HEK293 (cell line): ENCODE measurements around the gene WNT1.

ENCODE experiments used
- GFI1B ChIP-seq: fragments of 450-650 bp; formaldehyde crosslinking; IDR thresholded peaks from 2 replicates; pipeline ENCODE4 v1.5.1; 2016; ENCODE audit warnings: missing biosample characterization, missing genetic modification characterization
- HOXD13 ChIP-seq: sonication (generic); formaldehyde crosslinking; IDR thresholded peaks from 2 replicates; pipeline ENCODE4 v1.8.0; 2022; ENCODE audit warnings: missing genetic modification reagents, borderline replicate concordance
- KLF9 ChIP-seq: fragments of 450-650 bp; formaldehyde crosslinking; IDR thresholded peaks from 2 replicates; pipeline ENCODE4 v1.5.1; 2016; ENCODE audit warnings: missing biosample characterization, missing genetic modification characterization, low read depth
- MEIS1 ChIP-seq: sonication (generic); formaldehyde crosslinking; IDR thresholded peaks from 2 replicates; pipeline ENCODE4 v1.8.1; 2022; ENCODE audit warnings: missing genetic modification reagents, mild to moderate bottlenecking, borderline replicate concordance
- SCRT2 ChIP-seq: fragments of 450-650 bp; formaldehyde crosslinking; IDR thresholded peaks from 2 replicates; pipeline ENCODE4 v1.5.1; 2016; ENCODE audit warnings: missing biosample characterization, missing genetic modification characterization
- WT1 ChIP-seq: fragments of 450-650 bp; formaldehyde crosslinking; IDR thresholded peaks from 2 replicates; pipeline ENCODE4 v1.5.1; 2016; ENCODE audit warnings: missing biosample characterization, missing genetic modification characterization
- ZNF16 ChIP-seq: fragments of 450-650 bp; formaldehyde crosslinking; IDR thresholded peaks from 2 replicates; pipeline ENCODE4 v1.5.1; 2016; ENCODE audit warnings: low read depth, missing biosample characterization, missing genetic modification characterization
- ZNF221 ChIP-seq: fragments of 450-650 bp; formaldehyde crosslinking; IDR thresholded peaks from 2 replicates; pipeline ENCODE4 v1.5.1; 2017; ENCODE audit warnings: missing biosample characterization, missing genetic modification characterization, borderline replicate concordance
- ZNF510 ChIP-seq: fragments of 450-650 bp; formaldehyde crosslinking; IDR thresholded peaks from 2 replicates; pipeline ENCODE4 v1.5.1; 2018; ENCODE audit warnings: mild to moderate bottlenecking, missing genetic modification characterization, missing biosample characterization; ENCODE audit not compliant: insufficient replicate concordance
- ZNF514 ChIP-seq: fragments of 450-650 bp; formaldehyde crosslinking; IDR thresholded peaks from 2 replicates; pipeline ENCODE4 v1.5.1; 2016; ENCODE audit warnings: missing biosample characterization, missing genetic modification characterization
- ZNF660 ChIP-seq: fragments of 450-650 bp; IDR thresholded peaks from 2 replicates; pipeline ENCODE4 v1.5.1; 2018; ENCODE audit warnings: missing biosample characterization, mild to moderate bottlenecking, missing genetic modification characterization
- ZNF664 ChIP-seq: fragments of 450-650 bp; formaldehyde crosslinking; IDR thresholded peaks from 2 replicates; pipeline ENCODE4 v1.5.1; 2016; ENCODE audit warnings: missing biosample characterization, missing genetic modification characterization
- ZNF707 ChIP-seq: fragments of 450-650 bp; formaldehyde crosslinking; IDR thresholded peaks from 2 replicates; pipeline ENCODE4 v1.5.1; 2016; ENCODE audit warnings: missing biosample characterization, missing genetic modification characterization
- ZNF776 ChIP-seq: fragments of 450-650 bp; formaldehyde crosslinking; IDR thresholded peaks from 2 replicates; pipeline ENCODE4 v1.5.0; 2017; ENCODE audit warnings: missing biosample characterization, missing genetic modification characterization, borderline replicate concordance
- ZNF830 ChIP-seq: fragments of 450-650 bp; IDR thresholded peaks from 2 replicates; pipeline ENCODE4 v1.5.0; 2018; ENCODE audit warnings: missing biosample characterization, missing genetic modification characterization, low read depth, mild to moderate bottlenecking, moderate library complexity
- TF ChIP-seq, protein P1 (sequence below): fragments of 450-650 bp; formaldehyde crosslinking; IDR thresholded peaks from 2 replicates; pipeline ENCODE4 v1.5.1; 2016; ENCODE audit warnings: missing biosample characterization, missing genetic modification characterization
- TF ChIP-seq, protein P2 (sequence below): IDR thresholded peaks from 2 replicates; pipeline ENCODE4 v1.6.1; 2011; ENCODE audit warnings: mild to moderate bottlenecking, low read depth, low read length, borderline replicate concordance
- TF ChIP-seq, protein P3 (sequence below): fragments of 450-650 bp; IDR thresholded peaks from 2 replicates; pipeline ENCODE4 v1.5.1; 2018; ENCODE audit warnings: missing biosample characterization, mild to moderate bottlenecking, missing genetic modification characterization
- TF ChIP-seq, protein P4 (sequence below): fragments of 450-650 bp; formaldehyde crosslinking; IDR thresholded peaks from 2 replicates; pipeline ENCODE4 v1.5.1; 2016; ENCODE audit warnings: missing biosample characterization, missing genetic modification characterization, borderline replicate concordance
- TF ChIP-seq, protein P5 (sequence below): fragments of 450-650 bp; formaldehyde crosslinking; IDR thresholded peaks from 2 replicates; pipeline ENCODE4 v1.5.1; 2016; ENCODE audit warnings: missing biosample characterization, missing genetic modification characterization
- TF ChIP-seq, protein P6 (sequence below): fragments of 450-650 bp; formaldehyde crosslinking; IDR thresholded peaks from 2 replicates; pipeline ENCODE4 v1.5.1; 2016; ENCODE audit warnings: missing biosample characterization, missing genetic modification characterization
- TF ChIP-seq, protein P7 (sequence below): fragments of 450-650 bp; formaldehyde crosslinking; IDR thresholded peaks from 2 replicates; pipeline ENCODE4 v1.5.1; 2016; ENCODE audit warnings: missing biosample characterization, missing genetic modification characterization

Gene WNT1

DNA sequence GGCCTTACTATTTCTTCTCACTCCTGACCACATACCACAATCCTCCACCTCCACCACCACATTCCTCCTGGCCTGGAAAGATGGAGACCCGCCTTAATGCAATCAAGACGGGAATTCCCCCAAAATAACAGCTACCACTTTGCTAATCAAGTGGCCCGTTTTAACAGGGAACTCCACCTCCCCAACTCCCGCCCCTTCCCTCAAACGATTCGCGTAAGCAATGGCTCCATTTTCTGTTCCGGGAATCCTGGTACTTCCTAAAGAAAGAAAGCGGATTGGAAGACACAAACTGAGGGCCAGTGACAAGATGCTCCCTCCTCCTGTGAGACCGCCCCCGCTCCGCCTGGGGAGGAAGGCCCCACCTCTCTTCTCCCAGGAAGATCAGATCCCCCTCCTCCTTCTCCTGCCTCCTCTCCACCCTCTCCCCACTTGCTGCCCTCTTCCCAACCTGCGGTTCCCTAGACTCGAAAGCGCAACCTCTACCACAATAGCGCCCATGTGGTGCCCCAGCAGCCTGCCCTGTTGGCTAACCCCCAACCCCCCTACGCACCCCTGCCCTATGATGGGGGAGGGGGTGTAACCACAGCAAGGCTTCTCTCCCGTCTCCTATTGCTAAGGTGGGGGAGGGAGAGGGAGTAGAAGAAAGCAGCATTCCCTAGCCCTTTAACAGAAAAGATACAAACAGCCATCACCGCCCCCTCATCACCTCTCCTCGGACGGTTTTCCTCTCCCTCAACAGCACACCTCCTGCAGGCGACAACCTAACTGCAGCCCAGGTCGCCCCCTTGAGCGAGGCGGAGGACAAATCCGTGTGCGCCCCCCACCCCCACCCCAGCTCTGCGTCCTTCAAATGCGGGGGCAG lies 21.6 kb upstream of the WNT1 start (continued):
- TF ChIP-seq, protein P1, sequence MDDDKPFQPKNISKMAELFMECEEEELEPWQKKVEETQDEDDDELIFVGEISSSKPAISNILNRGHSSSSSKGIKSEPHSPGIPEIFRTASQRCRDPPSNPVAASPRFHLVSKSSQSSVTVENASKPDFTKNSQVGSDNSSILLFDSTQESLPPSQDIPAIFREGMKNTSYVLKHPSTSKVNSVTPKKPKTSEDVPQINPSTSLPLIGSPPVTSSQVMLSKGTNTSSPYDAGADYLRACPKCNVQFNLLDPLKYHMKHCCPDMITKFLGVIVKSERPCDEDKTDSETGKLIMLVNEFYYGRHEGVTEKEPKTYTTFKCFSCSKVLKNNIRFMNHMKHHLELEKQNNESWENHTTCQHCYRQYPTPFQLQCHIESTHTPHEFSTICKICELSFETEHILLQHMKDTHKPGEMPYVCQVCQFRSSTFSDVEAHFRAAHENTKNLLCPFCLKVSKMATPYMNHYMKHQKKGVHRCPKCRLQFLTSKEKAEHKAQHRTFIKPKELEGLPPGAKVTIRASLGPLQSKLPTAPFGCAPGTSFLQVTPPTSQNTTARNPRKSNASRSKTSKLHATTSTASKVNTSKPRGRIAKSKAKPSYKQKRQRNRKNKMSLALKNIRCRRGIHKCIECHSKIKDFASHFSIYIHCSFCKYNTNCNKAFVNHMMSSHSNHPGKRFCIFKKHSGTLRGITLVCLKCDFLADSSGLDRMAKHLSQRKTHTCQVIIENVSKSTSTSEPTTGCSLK (tag by site-specific recombination): no peak
- TF ChIP-seq MEIS1 (CRISPR knock-in tag) (no peak), HOXD13 (no peak), WT1 (tag by site-specific recombination) (peak; percentile 64; the same call in 1 of the 2 replicates), GFI1B (no peak; the same call in 1 of the 2 replicates), ZNF510 (no peak), ZNF514 (tag by site-specific recombination) (no peak), KLF9 (tag by site-specific recombination) (peak; percentile 81; the same call in 1 of the 2 replicates), ZNF660 (tag by site-specific recombination) (no peak), ZNF16 (tag by site-specific recombination) (no peak), ZNF707 (tag by site-specific recombination) (no peak), ZNF664 (tag by site-specific recombination) (no peak), ZNF830 (tag by site-specific recombination) (no peak), ZNF221 (tag by site-specific recombination) (no peak), SCRT2 (peak; percentile 71), ZNF776 (tag by site-specific recombination) (no peak)
- TF ChIP-seq, protein P2, sequence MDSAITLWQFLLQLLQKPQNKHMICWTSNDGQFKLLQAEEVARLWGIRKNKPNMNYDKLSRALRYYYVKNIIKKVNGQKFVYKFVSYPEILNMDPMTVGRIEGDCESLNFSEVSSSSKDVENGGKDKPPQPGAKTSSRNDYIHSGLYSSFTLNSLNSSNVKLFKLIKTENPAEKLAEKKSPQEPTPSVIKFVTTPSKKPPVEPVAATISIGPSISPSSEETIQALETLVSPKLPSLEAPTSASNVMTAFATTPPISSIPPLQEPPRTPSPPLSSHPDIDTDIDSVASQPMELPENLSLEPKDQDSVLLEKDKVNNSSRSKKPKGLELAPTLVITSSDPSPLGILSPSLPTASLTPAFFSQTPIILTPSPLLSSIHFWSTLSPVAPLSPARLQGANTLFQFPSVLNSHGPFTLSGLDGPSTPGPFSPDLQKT: no peak
- TF ChIP-seq, protein P3, sequence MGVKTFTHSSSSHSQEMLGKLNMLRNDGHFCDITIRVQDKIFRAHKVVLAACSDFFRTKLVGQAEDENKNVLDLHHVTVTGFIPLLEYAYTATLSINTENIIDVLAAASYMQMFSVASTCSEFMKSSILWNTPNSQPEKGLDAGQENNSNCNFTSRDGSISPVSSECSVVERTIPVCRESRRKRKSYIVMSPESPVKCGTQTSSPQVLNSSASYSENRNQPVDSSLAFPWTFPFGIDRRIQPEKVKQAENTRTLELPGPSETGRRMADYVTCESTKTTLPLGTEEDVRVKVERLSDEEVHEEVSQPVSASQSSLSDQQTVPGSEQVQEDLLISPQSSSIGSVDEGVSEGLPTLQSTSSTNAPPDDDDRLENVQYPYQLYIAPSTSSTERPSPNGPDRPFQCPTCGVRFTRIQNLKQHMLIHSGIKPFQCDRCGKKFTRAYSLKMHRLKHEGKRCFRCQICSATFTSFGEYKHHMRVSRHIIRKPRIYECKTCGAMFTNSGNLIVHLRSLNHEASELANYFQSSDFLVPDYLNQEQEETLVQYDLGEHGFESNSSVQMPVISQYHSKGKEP (tag by site-specific recombination): no peak
- TF ChIP-seq, protein P4, sequence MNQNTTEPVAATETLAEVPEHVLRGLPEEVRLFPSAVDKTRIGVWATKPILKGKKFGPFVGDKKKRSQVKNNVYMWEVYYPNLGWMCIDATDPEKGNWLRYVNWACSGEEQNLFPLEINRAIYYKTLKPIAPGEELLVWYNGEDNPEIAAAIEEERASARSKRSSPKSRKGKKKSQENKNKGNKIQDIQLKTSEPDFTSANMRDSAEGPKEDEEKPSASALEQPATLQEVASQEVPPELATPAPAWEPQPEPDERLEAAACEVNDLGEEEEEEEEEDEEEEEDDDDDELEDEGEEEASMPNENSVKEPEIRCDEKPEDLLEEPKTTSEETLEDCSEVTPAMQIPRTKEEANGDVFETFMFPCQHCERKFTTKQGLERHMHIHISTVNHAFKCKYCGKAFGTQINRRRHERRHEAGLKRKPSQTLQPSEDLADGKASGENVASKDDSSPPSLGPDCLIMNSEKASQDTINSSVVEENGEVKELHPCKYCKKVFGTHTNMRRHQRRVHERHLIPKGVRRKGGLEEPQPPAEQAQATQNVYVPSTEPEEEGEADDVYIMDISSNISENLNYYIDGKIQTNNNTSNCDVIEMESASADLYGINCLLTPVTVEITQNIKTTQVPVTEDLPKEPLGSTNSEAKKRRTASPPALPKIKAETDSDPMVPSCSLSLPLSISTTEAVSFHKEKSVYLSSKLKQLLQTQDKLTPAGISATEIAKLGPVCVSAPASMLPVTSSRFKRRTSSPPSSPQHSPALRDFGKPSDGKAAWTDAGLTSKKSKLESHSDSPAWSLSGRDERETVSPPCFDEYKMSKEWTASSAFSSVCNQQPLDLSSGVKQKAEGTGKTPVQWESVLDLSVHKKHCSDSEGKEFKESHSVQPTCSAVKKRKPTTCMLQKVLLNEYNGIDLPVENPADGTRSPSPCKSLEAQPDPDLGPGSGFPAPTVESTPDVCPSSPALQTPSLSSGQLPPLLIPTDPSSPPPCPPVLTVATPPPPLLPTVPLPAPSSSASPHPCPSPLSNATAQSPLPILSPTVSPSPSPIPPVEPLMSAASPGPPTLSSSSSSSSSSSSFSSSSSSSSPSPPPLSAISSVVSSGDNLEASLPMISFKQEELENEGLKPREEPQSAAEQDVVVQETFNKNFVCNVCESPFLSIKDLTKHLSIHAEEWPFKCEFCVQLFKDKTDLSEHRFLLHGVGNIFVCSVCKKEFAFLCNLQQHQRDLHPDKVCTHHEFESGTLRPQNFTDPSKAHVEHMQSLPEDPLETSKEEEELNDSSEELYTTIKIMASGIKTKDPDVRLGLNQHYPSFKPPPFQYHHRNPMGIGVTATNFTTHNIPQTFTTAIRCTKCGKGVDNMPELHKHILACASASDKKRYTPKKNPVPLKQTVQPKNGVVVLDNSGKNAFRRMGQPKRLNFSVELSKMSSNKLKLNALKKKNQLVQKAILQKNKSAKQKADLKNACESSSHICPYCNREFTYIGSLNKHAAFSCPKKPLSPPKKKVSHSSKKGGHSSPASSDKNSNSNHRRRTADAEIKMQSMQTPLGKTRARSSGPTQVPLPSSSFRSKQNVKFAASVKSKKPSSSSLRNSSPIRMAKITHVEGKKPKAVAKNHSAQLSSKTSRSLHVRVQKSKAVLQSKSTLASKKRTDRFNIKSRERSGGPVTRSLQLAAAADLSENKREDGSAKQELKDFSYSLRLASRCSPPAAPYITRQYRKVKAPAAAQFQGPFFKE (tag by site-specific recombination): no peak
- TF ChIP-seq, protein P5, sequence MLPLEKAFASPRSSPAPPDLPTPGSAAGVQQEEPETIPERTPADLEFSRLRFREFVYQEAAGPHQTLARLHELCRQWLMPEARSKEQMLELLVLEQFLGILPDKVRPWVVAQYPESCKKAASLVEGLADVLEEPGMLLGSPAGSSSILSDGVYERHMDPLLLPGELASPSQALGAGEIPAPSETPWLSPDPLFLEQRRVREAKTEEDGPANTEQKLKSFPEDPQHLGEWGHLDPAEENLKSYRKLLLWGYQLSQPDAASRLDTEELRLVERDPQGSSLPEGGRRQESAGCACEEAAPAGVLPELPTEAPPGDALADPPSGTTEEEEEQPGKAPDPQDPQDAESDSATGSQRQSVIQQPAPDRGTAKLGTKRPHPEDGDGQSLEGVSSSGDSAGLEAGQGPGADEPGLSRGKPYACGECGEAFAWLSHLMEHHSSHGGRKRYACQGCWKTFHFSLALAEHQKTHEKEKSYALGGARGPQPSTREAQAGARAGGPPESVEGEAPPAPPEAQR (tag by site-specific recombination): 0 out of 2 replicates have a peak, but pooled peaks have one; percentile 36
- TF ChIP-seq, protein P6, sequence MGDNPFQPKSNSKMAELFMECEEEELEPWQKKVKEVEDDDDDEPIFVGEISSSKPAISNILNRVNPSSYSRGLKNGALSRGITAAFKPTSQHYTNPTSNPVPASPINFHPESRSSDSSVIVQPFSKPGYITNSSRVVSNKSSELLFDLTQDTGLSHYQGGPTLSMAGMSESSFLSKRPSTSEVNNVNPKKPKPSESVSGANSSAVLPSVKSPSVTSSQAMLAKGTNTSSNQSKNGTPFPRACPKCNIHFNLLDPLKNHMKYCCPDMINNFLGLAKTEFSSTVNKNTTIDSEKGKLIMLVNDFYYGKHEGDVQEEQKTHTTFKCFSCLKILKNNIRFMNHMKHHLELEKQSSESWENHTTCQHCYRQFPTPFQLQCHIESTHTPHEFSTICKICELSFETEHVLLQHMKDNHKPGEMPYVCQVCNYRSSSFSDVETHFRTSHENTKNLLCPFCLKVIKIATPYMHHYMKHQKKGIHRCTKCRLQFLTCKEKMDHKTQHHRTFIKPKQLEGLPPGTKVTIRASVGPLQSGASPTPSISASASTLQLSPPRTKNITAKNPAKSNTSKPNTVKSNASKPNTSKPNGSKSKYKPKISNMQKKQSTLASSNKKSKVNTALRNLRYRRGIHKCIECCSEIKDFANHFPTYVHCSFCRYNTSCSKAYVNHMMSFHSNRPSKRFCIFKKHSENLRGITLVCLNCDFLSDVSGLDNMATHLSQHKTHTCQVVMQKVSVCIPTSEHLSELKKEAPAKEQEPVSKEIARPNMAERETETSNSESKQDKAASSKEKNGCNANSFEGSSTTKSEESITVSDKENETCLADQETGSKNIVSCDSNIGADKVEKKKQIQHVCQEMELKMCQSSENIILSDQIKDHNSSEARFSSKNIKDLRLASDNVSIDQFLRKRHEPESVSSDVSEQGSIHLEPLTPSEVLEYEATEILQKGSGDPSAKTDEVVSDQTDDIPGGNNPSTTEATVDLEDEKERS (tag by site-specific recombination): no peak
- TF ChIP-seq, protein P7, sequence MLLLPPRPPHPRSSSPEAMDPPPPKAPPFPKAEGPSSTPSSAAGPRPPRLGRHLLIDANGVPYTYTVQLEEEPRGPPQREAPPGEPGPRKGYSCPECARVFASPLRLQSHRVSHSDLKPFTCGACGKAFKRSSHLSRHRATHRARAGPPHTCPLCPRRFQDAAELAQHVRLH: no peak; the same call in 1 of the 2 replicates
